Thymus (tissue), 11 donors: Measurements from ENCODE around the gene FNBP1L. TPM values are rescaled to one million over a fixed set of nuclear protein-coding genes. Genes with fewer than 3 reads are reported as not detected.

Source experiments
- DNase-seq, 9 donors: peaks; one replicate each; pipeline ENCODE4 v3.0.0-alpha.2; 2013; ENCODE audit warnings: low spot score in 9 of 9, low read depth in 6 of 9, missing footprints in 1 of 9
- H3K27ac ChIP-seq, 2 donors: one replicate each; pipeline ENCODE4 v1.5.1; 2013; ENCODE audit warnings: control low read depth in 1 of 2, low read depth in 1 of 2, low read length in 1 of 2, mild to moderate bottlenecking in 1 of 2, moderate library complexity in 1 of 2
- H3K27me3 ChIP-seq, 2 donors: one replicate each; pipeline ENCODE4 v1.5.1; 2013; ENCODE audit warnings: low read length in 1 of 2; ENCODE audit not compliant: control insufficient read depth in 2 of 2, insufficient read depth in 1 of 2
- H3K36me3 ChIP-seq, 2 donors: one replicate each; pipeline ENCODE4 v1.5.1; 2013; ENCODE audit warnings: low read length in 1 of 2, mild to moderate bottlenecking in 1 of 2, moderate library complexity in 1 of 2; ENCODE audit not compliant: control insufficient read depth in 2 of 2, insufficient read depth in 2 of 2
- H3K4me1 ChIP-seq, 2 donors: one replicate each; pipeline ENCODE4 v1.5.1; 2013; ENCODE audit warnings: low read length in 2 of 2; ENCODE audit not compliant: control insufficient read depth in 2 of 2, insufficient read depth in 2 of 2
- H3K4me3 ChIP-seq, 2 donors: one replicate each; pipeline ENCODE4 v1.5.1; 2013; ENCODE audit warnings: low read length in 2 of 2, control low read depth in 1 of 2, mild to moderate bottlenecking in 1 of 2
- H3K9me3 ChIP-seq, 2 donors: one replicate each; pipeline ENCODE4 v1.5.1; 2013; ENCODE audit warnings: low read length in 1 of 2, mild to moderate bottlenecking in 1 of 2; ENCODE audit not compliant: control insufficient read depth in 2 of 2, insufficient read depth in 1 of 2
- WGBS: extraction: QIAGEN DNeasy Blood & Tissue Kit; methylation state at CpG from one replicate; pipeline ENCODE4 v1.1.7; 2013; 5-methylcytosine and 5-hydroxymethylcytosine counted together
- polyA plus RNA-seq: library from polyadenylated mRNA; stranded (reverse); fragments of 200-250 nt; gene quantifications from one replicate; pipeline ENCODE4 v1.2.3, GENCODE V29; 2013
- total RNA-seq: library from RNA; stranded (reverse); fragments of 120-200 nt; gene quantifications from one replicate; pipeline ENCODE4 v1.2.4, GENCODE V29; 2013
- donor health status: healthy.

Gene FNBP1L
- total and polyA plus RNA-seq, 2 donors = 8.9 to 13.1 TPM

DNA sequence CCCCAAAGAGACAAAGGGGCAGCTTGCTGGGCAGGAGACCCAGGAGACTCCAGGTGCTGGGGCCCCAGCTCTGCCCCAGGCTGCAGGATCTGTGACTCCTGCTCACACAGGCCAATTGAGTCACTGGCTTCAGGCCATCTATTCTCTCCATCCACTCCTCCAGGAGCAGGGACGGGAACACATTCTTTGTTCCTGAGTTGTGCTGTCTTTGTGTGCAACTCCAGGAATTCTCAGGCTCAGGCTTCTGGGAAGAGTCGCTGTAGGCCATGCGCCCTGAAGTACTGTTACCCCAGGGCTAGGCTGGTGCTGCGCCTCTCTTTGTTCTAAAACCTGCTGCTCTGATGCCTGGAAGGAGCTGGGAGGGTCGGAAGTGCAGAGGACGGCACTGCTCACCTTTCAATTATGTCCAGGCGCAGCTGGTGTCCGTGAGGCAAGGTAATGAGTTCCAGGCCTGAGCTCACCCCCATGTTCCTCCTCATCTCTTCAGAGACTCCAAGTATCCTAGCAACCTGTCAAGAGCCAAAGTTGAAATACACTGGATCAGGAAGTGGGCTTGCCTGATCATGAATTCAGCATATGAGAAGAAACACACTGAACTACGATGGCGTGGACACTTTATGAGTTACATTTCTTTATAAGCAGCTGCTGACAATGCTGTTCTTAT, 127.8 kb downstream of the FNBP1L start:
- Histone ChIP-seq H3K27ac (peak overlapping the region in 1 of 2 donors; percentile 24), H3K27me3 (no peaks in the 10 kb centered on the region), H3K9me3 (no peaks in the 10 kb centered on the region), H3K4me3 (no peak overlapping the region), H3K36me3 (peaks cover 0 to 3% of the 10 kb centered on the region in 2 donors), H3K4me1 (peaks cover 0 to 4% of the 10 kb centered on the region in 2 donors)
- 95% methylated on average over 10 of the region's 10 CpGs for WGBS
- DNase-seq = no peak

DNA sequence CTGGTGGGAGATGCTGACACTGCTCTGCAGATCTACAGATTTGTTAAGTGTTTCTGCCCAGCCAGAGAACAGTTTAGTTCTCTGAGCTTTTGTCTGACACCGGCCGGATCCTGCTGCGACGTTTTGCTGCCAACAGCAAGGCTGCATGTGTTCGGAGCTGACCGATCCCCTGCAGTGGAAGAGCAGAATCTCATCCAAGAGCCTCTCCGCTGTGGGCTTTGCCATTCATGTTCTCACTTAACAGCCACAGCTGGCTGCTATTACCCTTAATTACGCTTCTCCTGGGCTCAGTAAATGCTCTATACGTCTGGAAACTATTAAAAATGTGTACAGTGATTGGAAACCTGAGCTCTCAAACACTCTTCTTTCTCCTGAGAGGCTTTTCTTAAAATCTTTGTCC, 128.4 kb downstream of the FNBP1L start:
- peaks cover 0 to 3% of the 10 kb centered on the region in 2 donors for H3K36me3 ChIP-seq
- WGBS = 92% methylated on average over 9 of the region's 9 CpGs
- no peaks in the 10 kb centered on the region for H3K9me3 ChIP-seq
- no peak overlapping the region for H3K4me3 ChIP-seq
- peaks cover 0 to 4% of the 10 kb centered on the region in 2 donors for H3K4me1 ChIP-seq
- no peaks in the 10 kb centered on the region for H3K27me3 ChIP-seq
- no peak for DNase-seq
- peak overlapping the region in 1 of 2 donors; percentile 30 for H3K27ac ChIP-seq

DNA sequence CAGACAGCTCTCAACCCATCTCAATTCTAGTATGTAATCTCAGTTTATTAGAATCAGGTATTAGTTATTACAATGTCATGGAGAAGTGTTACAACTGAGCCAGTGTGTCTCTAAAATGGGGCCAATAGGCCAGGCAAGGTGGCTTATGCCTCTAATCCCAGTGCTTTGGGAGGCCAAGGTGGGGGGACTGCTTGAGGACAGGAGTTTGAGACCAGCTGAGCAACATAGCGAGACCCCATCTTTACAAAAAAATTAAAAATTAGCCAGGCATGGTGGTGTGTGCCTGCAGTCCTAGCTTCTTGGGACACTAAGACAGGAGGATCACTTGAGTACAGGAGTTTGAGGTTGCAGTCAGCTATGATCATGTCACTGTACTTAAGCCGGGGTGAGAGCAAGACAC, 128.8 kb downstream of the FNBP1L start:
- over 99% methylated on average over 2 of the region's 2 CpGs for WGBS
- H3K27ac ChIP-seq = peak overlapping the region in 1 of 2 donors; percentile 30
- no peak for DNase-seq
- H3K4me3 ChIP-seq = no peak overlapping the region
- H3K27me3 ChIP-seq = no peaks in the 10 kb centered on the region
- no peaks in the 10 kb centered on the region for H3K9me3 ChIP-seq
- H3K36me3 ChIP-seq = peaks cover 0 to 3% of the 10 kb centered on the region in 2 donors
- peaks cover 0 to 4% of the 10 kb centered on the region in 2 donors for H3K4me1 ChIP-seq

DNA sequence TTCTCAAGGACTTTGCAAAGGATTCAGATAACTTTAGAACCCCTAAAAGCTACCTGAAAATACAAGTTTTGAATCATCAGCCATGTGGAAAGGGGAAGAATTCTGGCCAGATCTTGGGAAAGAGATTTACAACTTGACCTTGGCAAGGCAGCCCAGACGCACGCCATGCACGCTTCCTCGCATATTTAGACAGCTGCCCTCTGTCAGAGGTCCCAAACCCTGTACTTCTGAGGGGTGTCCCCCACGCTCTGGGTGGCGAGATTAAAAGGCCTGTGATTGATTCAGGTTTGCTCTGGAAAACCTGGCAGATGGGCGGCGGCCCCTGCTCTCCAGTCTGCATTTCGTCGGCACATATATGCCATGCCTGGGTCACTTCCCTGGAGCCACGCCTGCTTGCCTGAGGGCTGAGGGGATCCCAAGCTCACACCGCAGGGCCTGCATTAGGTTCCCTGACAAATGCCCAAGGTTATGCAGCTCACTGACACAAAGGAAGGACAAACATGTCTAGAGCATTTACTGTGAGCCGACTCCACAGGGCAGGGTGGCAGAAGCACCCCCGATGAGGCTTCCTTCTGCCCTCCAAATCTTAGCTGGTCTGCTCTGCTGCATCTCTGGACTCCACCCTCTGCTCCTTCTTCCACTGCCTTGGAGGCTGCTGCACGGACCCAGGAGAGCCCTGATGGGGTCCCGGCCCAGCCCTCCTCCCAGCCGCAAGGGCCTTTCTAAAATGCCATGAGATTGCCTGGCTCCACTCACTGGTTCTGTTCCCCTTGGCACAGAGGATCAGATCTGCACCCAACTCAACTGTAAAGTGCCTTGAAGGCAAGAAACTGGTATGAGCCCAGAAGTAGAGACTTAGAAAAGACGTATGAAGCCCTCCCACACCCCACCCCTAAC, 129.9 kb downstream of the FNBP1L start:
- Histone ChIP-seq H3K4me3 (no peak overlapping the region), H3K36me3 (peaks cover 0 to 5% of the 10 kb centered on the region in 2 donors), H3K9me3 (no peaks in the 10 kb centered on the region), H3K27ac (no peak overlapping the region), H3K27me3 (no peaks in the 10 kb centered on the region), H3K4me1 (peaks cover 0 to 4% of the 10 kb centered on the region in 2 donors)
- DNase-seq = no peak
- 88% methylated on average over 18 of the region's 18 CpGs for WGBS

DNA sequence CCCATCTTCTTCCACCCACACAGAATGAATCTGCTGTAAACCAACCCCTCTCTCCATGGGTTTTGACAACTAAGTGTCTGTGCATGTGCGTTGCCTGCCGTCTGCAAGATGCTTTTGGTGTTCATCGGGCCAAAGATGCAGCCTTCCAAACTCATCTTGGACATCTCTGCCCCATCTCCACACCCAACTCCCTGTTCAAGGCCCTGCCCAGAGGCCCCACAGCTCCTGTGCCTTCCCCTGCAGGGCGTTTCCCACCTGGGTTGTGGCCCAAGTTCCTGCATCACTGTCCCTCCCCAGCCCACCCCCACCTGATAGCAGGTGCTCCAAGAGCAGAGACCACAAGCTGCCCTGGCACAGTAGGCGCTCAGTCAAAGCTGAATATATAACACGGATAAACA, 130.5 kb downstream of the FNBP1L start:
- peaks cover 0 to 6% of the 10 kb centered on the region in 2 donors for H3K36me3 ChIP-seq
- peaks cover 0 to 4% of the 10 kb centered on the region in 2 donors for H3K4me1 ChIP-seq
- H3K4me3 ChIP-seq = no peak overlapping the region
- no peak for DNase-seq
- H3K27me3 ChIP-seq = no peaks in the 10 kb centered on the region
- no peak overlapping the region for H3K27ac ChIP-seq
- 96% methylated on average over 6 of the region's 6 CpGs for WGBS
- H3K9me3 ChIP-seq = no peaks in the 10 kb centered on the region

DNA sequence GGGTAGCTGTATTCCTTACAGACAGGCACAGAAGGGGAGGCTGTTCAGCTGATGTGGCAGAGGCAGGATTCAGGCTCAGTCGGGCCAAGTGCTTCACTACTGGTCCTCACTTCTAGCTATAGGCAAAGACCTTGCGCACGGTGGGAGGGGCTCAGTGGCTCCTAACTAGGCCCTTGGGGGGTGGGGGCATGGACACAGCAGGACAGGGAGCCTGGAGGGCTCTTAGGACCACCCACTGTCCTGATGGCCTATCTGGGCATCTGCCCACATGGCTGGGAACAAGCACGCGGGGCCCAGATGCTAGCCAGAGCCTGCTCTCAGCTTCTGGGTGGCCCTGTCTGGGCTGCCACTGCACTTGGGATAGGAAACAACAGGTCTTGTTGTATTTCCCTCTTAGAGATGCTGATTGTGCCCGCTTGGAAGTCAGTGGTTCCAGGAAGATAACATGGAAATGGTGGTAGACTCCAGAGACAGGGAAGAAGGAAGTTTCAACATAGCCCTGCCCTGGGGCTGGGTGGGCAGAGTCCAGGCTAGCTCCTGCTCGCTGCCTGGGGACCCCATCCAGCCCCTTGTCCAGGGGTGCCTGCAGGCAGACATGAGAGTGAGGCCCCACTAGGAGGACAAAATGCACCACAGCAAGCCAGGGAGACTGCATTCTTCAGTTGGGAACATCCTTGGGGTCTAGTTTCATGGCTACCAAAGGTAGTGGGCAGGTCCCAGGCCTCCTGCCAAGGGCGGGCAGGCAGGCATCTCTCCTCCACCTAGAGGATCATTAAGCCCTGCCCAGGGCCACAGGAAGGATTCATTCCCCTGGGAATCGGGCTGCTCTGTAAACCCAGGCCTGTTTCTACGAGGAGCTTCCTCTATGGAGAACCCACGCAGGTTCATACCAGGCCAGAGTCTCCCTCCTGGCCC, 131.2 kb downstream of the FNBP1L start:
- H3K4me1 ChIP-seq = peaks cover 0 to 4% of the 10 kb centered on the region in 2 donors
- no peaks in the 10 kb centered on the region for H3K9me3 ChIP-seq
- H3K4me3 ChIP-seq = no peak overlapping the region
- no peak for DNase-seq
- no peak overlapping the region for H3K27ac ChIP-seq
- 98% methylated on average over 11 of the region's 11 CpGs for WGBS
- no peaks in the 10 kb centered on the region for H3K27me3 ChIP-seq
- H3K36me3 ChIP-seq = peaks cover 0 to 6% of the 10 kb centered on the region in 2 donors

DNA sequence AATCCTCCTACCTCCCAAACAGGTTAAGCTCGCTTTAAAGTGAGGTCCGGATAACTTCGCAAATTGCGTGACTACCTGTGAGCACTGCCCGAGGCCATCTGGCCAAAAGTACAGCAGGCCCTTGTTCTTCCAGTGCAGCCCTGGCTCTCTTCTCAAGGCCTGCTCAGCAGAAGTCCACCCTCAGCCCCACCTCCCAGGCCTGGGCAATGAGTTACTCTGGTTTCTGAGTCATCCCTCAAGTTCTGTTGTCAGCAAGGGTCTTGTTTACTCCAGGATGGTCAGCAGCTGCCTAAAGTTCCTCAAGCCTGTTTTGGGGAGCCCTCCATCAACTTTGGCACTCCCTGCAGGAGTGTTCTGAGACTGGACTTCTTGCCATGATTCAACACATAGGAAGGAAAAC, 132.0 kb downstream of the FNBP1L start:
- Histone ChIP-seq H3K9me3 (no peaks in the 10 kb centered on the region), H3K4me3 (no peak overlapping the region), H3K4me1 (peaks cover 0 to 7% of the 10 kb centered on the region in 2 donors), H3K27ac (no peak overlapping the region), H3K27me3 (no peaks in the 10 kb centered on the region), H3K36me3 (peaks cover 0 to 6% of the 10 kb centered on the region in 2 donors)
- WGBS = 98% methylated on average over 5 of the region's 5 CpGs
- no peak for DNase-seq

DNA sequence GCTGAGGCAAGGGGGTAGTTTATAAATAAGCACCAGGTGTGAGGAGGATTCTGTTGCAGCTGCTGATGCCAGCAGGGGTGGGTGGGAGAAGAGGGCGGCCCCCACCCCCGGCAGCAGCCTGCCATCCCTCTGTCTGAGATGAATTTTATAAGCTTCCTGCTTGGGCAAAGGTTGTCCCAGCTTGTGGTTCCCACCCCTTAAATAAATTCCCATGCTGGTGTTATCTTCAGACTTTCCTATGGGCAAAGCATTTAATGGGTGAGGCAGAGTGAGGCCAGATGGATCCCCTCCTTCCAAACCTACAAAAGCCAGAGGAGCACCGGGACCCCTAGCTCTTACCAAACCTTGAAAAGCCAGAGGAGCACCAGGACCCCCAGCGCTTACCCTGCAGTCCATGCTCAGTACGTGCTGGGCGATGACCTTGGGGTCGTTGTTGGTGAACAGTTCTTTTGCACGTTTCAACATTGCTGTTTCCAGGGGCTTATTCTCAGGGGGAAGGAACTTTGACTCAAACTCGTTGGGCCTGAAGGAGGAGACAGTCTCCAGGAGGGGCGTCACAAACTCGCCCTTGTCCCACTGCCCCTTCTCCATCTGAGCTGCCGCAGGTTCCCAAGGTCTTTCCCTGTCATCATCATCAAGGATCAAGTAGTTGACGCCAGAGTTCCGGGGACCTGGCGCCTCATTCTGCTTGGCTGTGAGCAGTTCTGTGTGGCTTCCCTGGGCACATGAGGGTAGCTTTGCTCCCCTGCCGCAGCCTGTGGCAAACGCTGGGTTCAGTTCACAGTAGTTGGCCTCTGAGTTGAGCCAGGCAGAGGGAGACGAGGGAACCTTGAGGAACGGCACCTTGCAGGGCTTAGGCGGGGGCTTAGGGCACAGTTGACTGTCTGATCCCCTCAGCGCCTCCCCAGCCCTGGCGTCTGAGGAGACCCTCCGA, 134.3 kb downstream of the FNBP1L start:
- WGBS = 96% methylated on average over 23 of the region's 23 CpGs
- no peaks in the 10 kb centered on the region for H3K27me3 ChIP-seq
- H3K9me3 ChIP-seq = no peaks in the 10 kb centered on the region
- H3K27ac ChIP-seq = no peak overlapping the region
- H3K36me3 ChIP-seq = peaks cover 0 to 3% of the 10 kb centered on the region in 2 donors
- DNase-seq = no peak
- no peak overlapping the region for H3K4me3 ChIP-seq
- peaks cover 0 to 7% of the 10 kb centered on the region in 2 donors for H3K4me1 ChIP-seq
